Heart left ventricle (tissue), 16 donors: Measurements from ENCODE around the gene SUPT4H1. TPM values are rescaled to one million over a fixed set of nuclear protein-coding genes. Genes with fewer than 3 reads are reported as not detected.

Experiments used
- ATAC-seq, 4 donors: fragments of 200-7000 bp; cut with Tn5 transposase; one replicate each; pipeline ENCODE4 v1.9.1; 2020 to 2022; ENCODE audit warnings: moderate library complexity in 4 of 4, mild to moderate bottlenecking in 3 of 4, moderate number of reproducible peaks in 1 of 4
- DNase-seq, 5 donors: peaks; one replicate each; pipeline ENCODE4 v3.0.0-alpha.2; 2020
- H3K27ac ChIP-seq, 12 donors: fragments of 200-600 bp; sonication (generic) in 4 of 12; one replicate each; pipeline versions ENCODE4 v1.5.0 to v1.8.0; 2016 to 2022; ENCODE audit warnings: mild to moderate bottlenecking in 2 of 12
- H3K27me3 ChIP-seq, 9 donors: fragments of 200-600 bp; sonication (generic) in 2 of 9; one replicate each; pipeline versions ENCODE4 v1.5.1 to v1.8.0; 2016 to 2022; ENCODE audit warnings: mild to moderate bottlenecking in 3 of 9
- H3K36me3 ChIP-seq, 9 donors: fragments of 200-600 bp; sonication (generic) in 2 of 9; one replicate each; pipeline versions ENCODE4 v1.5.0 to v1.8.0; 2018 to 2022; ENCODE audit warnings: mild to moderate bottlenecking in 2 of 9
- H3K4me1 ChIP-seq, 12 donors: fragments of 200-600 bp; sonication (generic) in 4 of 12; one replicate each; pipeline versions ENCODE4 v1.5.0 to v1.8.0; 2016 to 2022; ENCODE audit warnings: mild to moderate bottlenecking in 3 of 12
- H3K4me3 ChIP-seq, 12 donors: fragments of 200-600 bp; sonication (generic) in 4 of 12; one replicate each; pipeline versions ENCODE4 v1.5.0 to v1.8.0; 2017 to 2022; ENCODE audit warnings: mild to moderate bottlenecking in 9 of 12, moderate library complexity in 4 of 12
- H3K9me3 ChIP-seq, 12 donors: fragments of 200-600 bp; sonication (generic) in 4 of 12; one replicate each; pipeline versions ENCODE4 v1.5.0 to v1.8.0; 2016 to 2022; ENCODE audit warnings: mild to moderate bottlenecking in 1 of 12
- CTCF ChIP-seq, 12 donors: fragments of 200-600 bp; sonication (generic) in 4 of 12; IDR thresholded peaks; one replicate each; pipeline versions ENCODE4 v1.5.0 to v1.8.0; 2018 to 2022; ENCODE audit warnings: antibody characterized with exemption in 12 of 12, mild to moderate bottlenecking in 5 of 12
- POLR2A ChIP-seq, 2 donors: fragments of 450-650 bp; IDR thresholded peaks; one replicate each; pipeline ENCODE4 v1.6.1; 2017; ENCODE audit warnings: antibody characterized with exemption in 2 of 2, mild to moderate bottlenecking in 2 of 2, moderate library complexity in 2 of 2
- WGBS, 4 donors: extraction: QIAGEN DNeasy Blood & Tissue Kit in 2 of 4; methylation state at CpG; one replicate each; pipeline versions ENCODE4 v1.1.5 to v1.1.7; 2013 to 2018; 5-methylcytosine and 5-hydroxymethylcytosine counted together
- intact Hi-C, 10 donors: fragments of 100-400 bp; cut with DNase I; formaldehyde crosslinking; loops; one replicate each; pipeline versions ENCODE4 v1.11.1 to v1.14.2; 2022
- polyA plus RNA-seq, 2 donors: library from polyadenylated mRNA; stranded (reverse); fragments of 200-250 nt; gene quantifications; one replicate each; pipeline ENCODE4 v1.2.3, GENCODE V29; 2013
- total RNA-seq, 9 donors: library from RNA; depleted of rRNA in 2 of 9; stranded (reverse); fragments of >200 nt in 2 of 9; fragmentation: NEBNext Ultra II Directional in 3 of 9; extraction: Animal tissue kit (Norgen Biotek cat#: 25700) in 3 of 9; gene quantifications; one replicate each; pipeline versions ENCODE4 v1.1.0 to v1.2.4, GENCODE V29; 2016 to 2023
- donor health status: ischemic (EF 13 %, LVEDD 7.1; RV severe dilation, severe dysfunction).
- donor health status: healthy with polysubstance abuse.
- donor health status: DM: no; HTN: yes; CAD: no.
- donor health status: DM: no; HTN: no; CAD: no.
- donor health status: ischemic (EF 25% LVEDD 6.9; RV normal size, moderate dysfunction).
- donor health status: ischemic (EF 25% LVEDD 5.7; RV mildly dilated, moderate dysfunction).
- donor health status: healthy.
- donor health status: DM: yes; HTN: yes; CAD: no.
- donor health status: ischemic (EF 35%, LVEDD 5.7; RV mildly dilated, moderate dysfunction).
- donor health status: nonischemic (EF 11% LVEDD 7.7; RV severe dilation, severe dysfunction).
- donor health status: DM: yes; HTN: yes; CAD: no.
- donor health status: PGD.
- donor health status: ischemic (EF 29% LVEDD 5.4; RV normal size, mild dysfunction).
- donor health status: nonischemic (EF 23%, LVEDD 6.1; RV moderate dilation, normal function).

Gene SUPT4H1
- total and polyA plus RNA-seq, 11 donors = 44.1 to 92.7 (median 58.0) TPM

DNA sequence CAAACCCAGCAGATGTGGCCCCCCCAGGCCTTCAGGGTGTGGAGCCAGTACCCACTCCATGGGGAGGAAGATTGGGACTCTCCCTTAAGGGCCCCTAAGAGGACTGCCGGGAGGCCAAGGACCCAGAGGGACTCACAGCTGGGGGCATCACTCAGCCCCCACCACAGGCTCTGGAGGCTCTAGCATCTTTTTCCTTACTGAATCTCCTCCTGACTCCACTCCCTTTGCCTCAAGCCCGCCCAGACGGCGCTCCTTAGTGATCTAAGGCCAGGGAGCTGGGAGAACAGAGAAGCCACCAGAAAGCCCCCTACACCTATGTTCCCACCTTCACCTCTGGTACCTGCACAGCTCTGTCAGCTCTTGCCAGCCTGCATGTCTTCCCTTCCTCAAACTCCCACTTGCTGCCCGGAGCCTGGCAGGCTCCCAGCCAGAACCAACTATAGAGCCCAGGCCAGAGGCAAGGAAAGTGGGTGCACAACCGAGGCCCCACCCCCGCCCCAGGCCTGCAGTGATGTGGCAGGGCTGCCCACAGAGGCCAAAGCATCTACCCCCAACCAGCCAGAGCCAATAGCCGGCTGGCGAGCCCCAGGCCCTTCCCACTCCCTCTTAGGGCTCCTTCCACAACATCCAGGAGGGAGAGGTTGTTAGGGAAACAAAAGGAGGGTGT lies 48.9 kb downstream of the SUPT4H1 start:
- TF ChIP-seq POLR2A (IDR thresholded peaks at IDR 0.05) (no peak), CTCF (IDR thresholded peaks at IDR 0.05) (no peak)
- WGBS, 4 donors = 70 to 84% (median 80%) methylated on average over 8 to 9 of the region's 9 CpGs
- peak in 1 of 5 donors; percentile 5 for DNase-seq

GRCh38 chr17:58302171-58302918 lies 49.7 kb downstream of the SUPT4H1 start:
- Histone ChIP-seq H3K36me3 (no peaks in the 10 kb centered on the region), H3K27me3 (peaks cover 0 to 4% (median 0%) of the 10 kb centered on the region in 9 donors), H3K4me3 (no peak overlapping the region), H3K4me1 (peaks cover 0 to 4% (median 0%) of the 10 kb centered on the region in 12 donors), H3K9me3 (peaks cover 0 to 11% (median 0%) of the 10 kb centered on the region in 12 donors), H3K27ac (no peak overlapping the region)
- TF ChIP-seq CTCF (IDR thresholded peaks at IDR 0.05) (no peak), POLR2A (IDR thresholded peaks at IDR 0.05) (no peak)
- WGBS, 4 donors = 80 to 97% (median 87%) methylated on average over 7 to 9 of the region's 9 CpGs
- DNase-seq = peak in 1 of 5 donors; percentile 8
- no peak for ATAC-seq
- intact Hi-C loops = loop anchor here in 2 of 10 donors (10.0 kb wide), 1 partner anchor 142 kb away; no protein-coding TSS in a partner anchor

More for the DNA sequence above, 48.9 kb downstream of the SUPT4H1 start:
- Histone ChIP-seq H3K27me3 (peaks cover 0 to 4% (median 0%) of the 10 kb centered on the region in 9 donors), H3K36me3 (no peaks in the 10 kb centered on the region), H3K4me3 (no peak overlapping the region), H3K9me3 (peaks cover 0 to 10% (median 0%) of the 10 kb centered on the region in 12 donors), H3K27ac (no peak overlapping the region), H3K4me1 (peaks cover 0 to 4% (median 0%) of the 10 kb centered on the region in 12 donors)
- intact Hi-C loops = loop anchor here in 2 of 10 donors (10.0 kb wide), 1 partner anchor 142 kb away; no protein-coding TSS in a partner anchor
- ATAC-seq = no peak

DNA sequence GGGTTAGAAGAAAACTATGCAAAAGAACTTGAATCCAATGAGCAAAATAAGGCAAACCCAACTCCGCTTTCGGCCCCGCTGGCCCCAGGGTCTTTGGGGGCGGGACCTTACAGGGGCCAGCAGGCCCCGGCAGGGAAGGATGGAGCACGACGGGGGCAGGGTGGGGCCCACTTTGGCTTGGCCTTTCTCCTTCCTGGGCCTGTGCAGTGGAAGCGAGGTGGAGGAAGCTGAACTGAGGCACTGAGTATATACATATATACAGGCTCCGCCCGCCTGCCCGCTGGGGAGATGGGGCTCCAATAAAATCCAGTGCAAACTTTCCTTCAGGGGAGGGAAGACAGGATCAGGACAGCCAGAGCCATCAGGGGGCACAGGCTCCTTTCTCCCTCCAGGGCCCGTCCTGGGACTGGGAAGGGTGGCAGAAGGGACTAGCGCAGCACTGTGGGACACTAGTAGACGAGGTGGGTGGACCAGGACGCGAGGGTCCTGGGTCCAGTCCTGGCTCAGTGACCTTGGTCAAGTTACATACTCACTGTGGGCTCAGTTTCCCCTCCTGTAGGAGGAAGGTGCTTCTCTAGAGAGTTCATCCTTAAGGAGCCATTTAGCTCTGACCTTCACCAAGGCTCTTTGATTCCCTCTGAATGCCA lies 50.4 kb downstream of the SUPT4H1 start:
- Histone ChIP-seq H3K4me1 (peaks cover 0 to 4% (median 0%) of the 10 kb centered on the region in 12 donors), H3K4me3 (no peak overlapping the region), H3K9me3 (peaks cover 0 to 11% (median 0%) of the 10 kb centered on the region in 12 donors), H3K27ac (no peak overlapping the region), H3K27me3 (peaks cover 0 to 9% (median 0%) of the 10 kb centered on the region in 9 donors), H3K36me3 (no peaks in the 10 kb centered on the region)
- WGBS, 4 donors = 64 to 81% (median 78%) methylated on average over 13 to 16 of the region's 16 CpGs
- intact Hi-C loops = loop anchor here in 2 of 10 donors (10.0 kb wide), 1 partner anchor 143 kb away; no protein-coding TSS in a partner anchor
- TF ChIP-seq POLR2A (IDR thresholded peaks at IDR 0.05) (no peak), CTCF (IDR thresholded peaks at IDR 0.05) (no peak)
- peak in 1 of 5 donors; percentile 11 for DNase-seq
- ATAC-seq = no peak
